GM20000 (cell line): Measurements from ENCODE around the gene C1orf52.

ENCODE experiments used
- DNase-seq: peaks from one replicate; pipeline ENCODE4 v3.0.0; 2012; ENCODE audit warnings: low spot score
- TF ChIP-seq, protein P1 (sequence below): IDR thresholded peaks from 2 replicates; pipeline ENCODE4 v1.5.1; 2012; ENCODE audit warnings: mild to moderate bottlenecking, control low read depth; ENCODE audit errors: extremely low read depth, missing control alignments

Gene C1orf52

DNA sequence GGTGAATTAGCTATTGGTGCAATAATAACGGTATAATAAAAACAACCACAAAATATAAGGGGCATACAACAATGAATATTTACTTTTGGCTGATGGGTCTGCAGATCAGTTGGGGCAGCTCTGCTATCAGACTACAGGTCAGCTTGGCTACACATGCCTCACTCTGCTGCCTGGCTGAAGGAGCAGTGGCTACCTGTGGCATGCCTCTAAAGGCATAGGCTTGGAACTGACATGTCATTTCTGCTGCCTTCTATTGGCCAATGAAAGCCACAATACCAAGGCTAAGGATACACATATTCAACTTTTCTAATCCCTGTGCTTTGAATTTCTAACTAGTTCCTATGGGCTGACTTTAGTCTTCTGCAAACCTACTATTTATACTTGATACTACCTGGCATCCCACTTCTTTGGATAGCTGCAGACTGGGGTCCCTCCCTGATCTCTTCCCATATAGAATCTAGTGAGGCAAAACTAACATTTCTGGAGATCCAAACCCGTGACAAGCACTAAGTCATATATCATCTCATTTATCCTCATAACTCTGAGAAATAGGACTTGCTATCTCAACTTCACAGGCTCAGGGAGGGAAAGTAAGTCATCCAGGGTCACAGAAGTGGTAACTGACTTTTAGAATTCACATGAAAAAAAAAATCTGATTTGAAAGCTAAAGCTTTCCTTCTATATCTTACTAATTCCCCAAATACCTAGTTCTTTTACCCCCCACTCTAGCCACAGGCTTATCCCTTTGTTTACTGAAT lies 39.4 kb downstream of the C1orf52 start:
- TF ChIP-seq, protein P1, sequence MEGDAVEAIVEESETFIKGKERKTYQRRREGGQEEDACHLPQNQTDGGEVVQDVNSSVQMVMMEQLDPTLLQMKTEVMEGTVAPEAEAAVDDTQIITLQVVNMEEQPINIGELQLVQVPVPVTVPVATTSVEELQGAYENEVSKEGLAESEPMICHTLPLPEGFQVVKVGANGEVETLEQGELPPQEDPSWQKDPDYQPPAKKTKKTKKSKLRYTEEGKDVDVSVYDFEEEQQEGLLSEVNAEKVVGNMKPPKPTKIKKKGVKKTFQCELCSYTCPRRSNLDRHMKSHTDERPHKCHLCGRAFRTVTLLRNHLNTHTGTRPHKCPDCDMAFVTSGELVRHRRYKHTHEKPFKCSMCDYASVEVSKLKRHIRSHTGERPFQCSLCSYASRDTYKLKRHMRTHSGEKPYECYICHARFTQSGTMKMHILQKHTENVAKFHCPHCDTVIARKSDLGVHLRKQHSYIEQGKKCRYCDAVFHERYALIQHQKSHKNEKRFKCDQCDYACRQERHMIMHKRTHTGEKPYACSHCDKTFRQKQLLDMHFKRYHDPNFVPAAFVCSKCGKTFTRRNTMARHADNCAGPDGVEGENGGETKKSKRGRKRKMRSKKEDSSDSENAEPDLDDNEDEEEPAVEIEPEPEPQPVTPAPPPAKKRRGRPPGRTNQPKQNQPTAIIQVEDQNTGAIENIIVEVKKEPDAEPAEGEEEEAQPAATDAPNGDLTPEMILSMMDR: no peak
- DNase-seq: no peak

DNA sequence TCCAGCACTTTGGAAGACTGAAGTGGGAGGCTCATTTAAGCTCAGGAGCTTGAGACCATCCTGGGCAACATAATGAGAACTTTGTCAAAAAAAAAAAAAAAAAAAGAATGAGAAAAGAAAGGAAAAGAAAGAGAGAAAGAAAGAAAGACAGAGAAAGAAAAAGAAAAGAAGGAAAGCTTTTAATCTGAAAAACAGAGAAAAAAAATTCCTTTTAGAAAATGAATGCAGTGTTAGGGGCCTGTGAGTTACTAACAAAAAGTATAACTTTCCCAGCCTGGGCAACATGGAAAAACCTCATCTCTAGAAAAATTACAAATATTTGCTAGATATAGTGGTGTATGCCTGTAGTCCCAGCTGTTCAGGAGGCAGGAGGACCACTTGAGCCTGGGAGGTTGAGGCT lies 42.8 kb downstream of the C1orf52 start:
- TF ChIP-seq, protein P1: no peak
- no peak for DNase-seq

DNA sequence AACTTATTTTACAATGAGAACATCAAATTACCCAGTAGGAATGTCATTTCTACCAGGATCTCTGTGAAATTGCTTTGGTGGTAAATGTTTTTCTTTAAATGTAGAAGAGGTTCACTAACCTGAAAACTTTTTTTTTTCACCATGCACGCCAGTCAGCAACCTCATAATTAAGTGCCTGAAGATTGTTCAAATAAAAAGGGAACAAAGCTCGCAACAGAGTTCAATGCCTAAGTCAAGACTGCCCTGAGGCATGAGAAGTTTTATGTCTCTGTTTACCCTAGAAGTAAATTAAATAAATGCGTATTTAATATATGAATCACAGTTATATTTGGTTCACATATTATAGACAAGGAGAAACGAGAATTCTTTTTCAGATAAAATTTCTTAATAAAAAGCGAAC lies 44.8 kb downstream of the C1orf52 start:
- no peak for DNase-seq
- TF ChIP-seq, protein P1: no peak

DNA sequence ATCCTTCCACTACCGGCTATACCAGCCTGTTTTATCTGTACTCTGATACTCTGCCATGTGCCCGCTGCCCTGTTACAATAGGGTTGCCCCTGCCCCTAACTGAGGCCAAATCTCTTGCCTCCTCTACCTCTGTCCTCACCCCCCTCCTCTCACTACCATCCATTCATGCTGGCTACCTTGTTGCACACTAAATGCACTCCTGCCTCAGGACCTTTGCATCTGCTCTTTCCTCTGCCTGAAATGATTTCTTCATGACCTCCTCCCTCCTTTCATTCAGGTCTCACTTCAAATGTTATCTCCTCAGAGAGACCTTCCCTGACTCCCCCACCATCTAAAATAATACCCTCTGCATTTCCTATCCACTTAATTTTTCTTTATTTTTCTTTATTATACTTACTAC lies 51.0 kb downstream of the C1orf52 start:
- TF ChIP-seq, protein P1: no peak

DNA sequence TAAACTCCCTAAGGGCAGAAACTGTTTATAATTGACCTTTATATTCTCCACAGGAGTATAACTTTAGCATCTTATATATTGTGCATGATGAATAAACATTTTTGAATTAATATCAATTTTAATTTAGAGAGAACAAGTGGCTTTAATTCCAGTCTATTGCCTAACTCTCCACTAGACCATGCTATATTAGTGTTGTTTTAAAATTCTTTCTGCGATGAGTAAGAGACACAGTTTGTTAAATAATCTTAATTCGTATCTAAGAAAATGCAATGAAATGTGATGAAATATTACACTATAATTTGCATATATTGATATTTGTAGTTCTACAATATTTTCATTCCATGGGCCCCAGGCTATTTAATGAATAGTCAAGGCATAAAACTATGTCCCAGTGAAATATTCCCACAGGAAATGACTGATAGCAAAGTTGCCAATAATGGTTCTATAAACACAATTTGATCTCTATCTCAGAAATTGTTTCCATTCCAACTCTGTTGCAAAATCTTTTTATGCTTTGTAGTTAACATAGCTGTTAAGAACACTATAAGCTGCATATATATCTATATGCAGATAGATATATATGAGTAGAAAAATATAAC lies 55.8 kb downstream of the C1orf52 start:
- TF ChIP-seq, protein P1: no peak
- no peak for DNase-seq

More for the DNA sequence above, 51.0 kb downstream of the C1orf52 start:
- no peak for DNase-seq

DNA sequence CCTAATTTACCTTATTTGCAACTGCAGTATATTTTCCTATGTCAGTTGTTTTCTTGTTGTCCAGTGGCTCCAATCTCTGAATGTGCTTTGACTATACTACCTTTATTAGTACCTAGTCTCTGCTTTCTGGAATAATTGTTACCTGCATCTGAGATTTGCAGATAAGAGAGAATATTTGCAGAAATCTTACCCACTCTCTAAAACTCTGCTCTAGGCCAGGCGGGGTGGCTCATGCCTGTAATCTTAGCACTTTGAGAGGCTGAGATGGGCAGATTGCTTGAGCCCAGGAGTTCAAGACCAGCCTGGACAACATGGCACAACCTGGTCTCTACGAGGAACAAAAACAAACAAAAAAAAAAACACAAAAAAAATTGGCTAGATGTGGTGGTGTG lies 56.6 kb downstream of the C1orf52 start:
- TF ChIP-seq, protein P1: no peak

DNA sequence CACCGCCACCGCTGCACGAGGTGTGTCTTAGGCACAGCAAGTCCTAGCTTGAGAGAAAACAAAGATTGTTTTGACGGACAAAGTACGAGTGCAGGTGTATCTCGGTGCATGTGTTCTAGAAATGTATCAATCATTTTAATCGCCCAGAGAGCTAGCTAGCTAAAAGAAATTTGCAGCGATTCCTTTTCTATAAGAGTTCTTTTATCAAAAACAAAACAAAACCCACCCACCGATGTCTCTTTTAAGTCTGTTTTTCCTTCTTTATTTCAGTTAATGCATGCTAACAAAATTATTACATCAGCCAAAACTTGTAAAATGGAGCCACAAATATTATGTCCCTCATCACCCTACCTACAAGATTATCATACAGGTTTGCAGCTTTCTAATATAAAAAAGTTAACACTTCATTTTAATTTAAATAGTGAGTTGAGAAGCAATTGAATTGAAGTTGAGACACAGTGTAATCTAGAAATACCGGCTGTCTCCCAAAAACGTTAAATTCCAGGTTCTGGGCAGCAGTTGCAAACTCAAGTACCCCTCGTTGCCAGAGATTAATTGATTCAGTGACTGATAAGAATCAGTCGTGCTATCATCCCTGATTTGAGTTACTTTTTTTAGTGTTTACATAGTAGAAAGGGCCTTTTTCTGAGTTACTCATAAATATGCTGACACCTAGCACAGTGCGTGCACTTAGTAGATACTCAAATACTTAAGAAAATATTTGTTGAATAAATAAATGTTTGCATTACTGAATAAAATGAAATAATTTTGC lies 57.2 kb downstream of the C1orf52 start:
- TF ChIP-seq, protein P1: no peak
- DNase-seq: no peak

More for the DNA sequence above, 56.6 kb downstream of the C1orf52 start:
- no peak for DNase-seq
